HFFc6 (cell line): ENCODE data around the gene SAA2. TPM values are rescaled to one million over a fixed set of nuclear protein-coding genes. Genes with fewer than 3 reads are reported as not detected.
"Not testable (repeated sequence)": the region's sequence is repeated elsewhere in the genome, so short reads cannot be mapped to it uniquely, and the experiment has no call there.

Experiments
- DNase-seq: peaks from one replicate; pipeline ENCODE4 v3.0.0-alpha.2; 2018
- H3K27ac Mint-ChIP-seq: 2 replicates; pipeline ENCODE4 v1.8.0; 2020; ENCODE audit warnings: mild to moderate bottlenecking, mixed read lengths
- H3K27me3 Mint-ChIP-seq: 2 replicates; pipeline ENCODE4 v1.8.0; 2021; ENCODE audit warnings: mild to moderate bottlenecking, moderate library complexity, mixed read lengths; ENCODE audit not compliant: insufficient read depth
- H3K36me3 Mint-ChIP-seq: 2 replicates; pipeline ENCODE4 v1.8.0; 2021; ENCODE audit warnings: low read depth, mixed read lengths
- H3K4me1 Mint-ChIP-seq: 2 replicates; pipeline ENCODE4 v1.8.0; 2020; ENCODE audit warnings: low read depth, mixed read lengths
- H3K4me3 Mint-ChIP-seq: 2 replicates; pipeline ENCODE4 v1.8.0; 2020; ENCODE audit warnings: mild to moderate bottlenecking, moderate library complexity, mixed read lengths
- H3K9me3 Mint-ChIP-seq: 2 replicates; pipeline ENCODE4 v1.8.0; 2020; ENCODE audit warnings: mild to moderate bottlenecking, mixed read lengths
- CTCF ChIP-seq: fragments of 200-600 bp; sonication (generic); IDR thresholded peaks from 2 replicates; pipeline ENCODE4 v1.5.0; 2021; ENCODE audit warnings: antibody characterized with exemption, mild to moderate bottlenecking
- total RNA-seq, 6 experiments: library from RNA; stranded (reverse); fragmentation: NEBNext Ultra II Directional; extraction: Animal tissue kit (Norgen Biotek cat#: 25700); gene quantifications; 2 replicates in 1 of 6; 3 replicates in 5 of 6; pipeline ENCODE4 v1.2.3, GENCODE V29; 2021

Gene SAA2
- total RNA-seq, 6 experiments from 2014 or later = not detected

GRCh38 chr11:18265949-18266348 lies 17.5 kb upstream of the SAA2 start, which contains the start of gene SAA1:
SAA1 (plus strand) TSS chr11:18266264; CDS start chr11:18266888, 624 bp downstream.
- no peaks in the 10 kb centered on the region for H3K9me3 Mint-ChIP-seq
- H3K27me3 Mint-ChIP-seq = peaks cover 12% of the 10 kb centered on the region
- H3K4me3 Mint-ChIP-seq = no peak within 1 kb of the TSS
- H3K36me3 Mint-ChIP-seq = no peaks in the 10 kb centered on the region
- no peak for TF ChIP-seq CTCF
- 0 out of 2 replicates have a peak, but pooled peaks cover 4% of the 10 kb centered on the region for H3K4me1 Mint-ChIP-seq
- no peak for DNase-seq
- no peak within 1 kb of the TSS for H3K27ac Mint-ChIP-seq

GRCh38 chr11:18264677-18265555 lies 16.4 kb upstream of the SAA2 start:
- no peak overlapping the region for H3K4me3 Mint-ChIP-seq
- DNase-seq = no peak
- 0 out of 2 replicates have a peak, but pooled peaks cover 4% of the 10 kb centered on the region for H3K4me1 Mint-ChIP-seq
- peaks cover 12% of the 10 kb centered on the region for H3K27me3 Mint-ChIP-seq
- no peaks in the 10 kb centered on the region for H3K9me3 Mint-ChIP-seq
- H3K36me3 Mint-ChIP-seq = no peaks in the 10 kb centered on the region
- no peak overlapping the region for H3K27ac Mint-ChIP-seq
- TF ChIP-seq CTCF = no peak

- 0 out of 2 replicates have a peak, but pooled peaks cover 4% of the 10 kb centered on the region for H3K4me1 Mint-ChIP-seq
- no peaks in the 10 kb centered on the region for H3K9me3 Mint-ChIP-seq
- H3K36me3 Mint-ChIP-seq = no peaks in the 10 kb centered on the region
- DNase-seq = no peak
- peaks cover 8% of the 10 kb centered on the region for H3K27me3 Mint-ChIP-seq
- no peak for TF ChIP-seq CTCF
- H3K4me3 Mint-ChIP-seq = no peak overlapping the region
- no peak overlapping the region for H3K27ac Mint-ChIP-seq
Measured at GRCh38 chr11:18264035-18264434, 15.6 kb upstream of the SAA2 start.

- H3K36me3 Mint-ChIP-seq, H3K27me3 Mint-ChIP-seq, H3K27ac Mint-ChIP-seq, DNase-seq, H3K9me3 Mint-ChIP-seq, H3K4me1 Mint-ChIP-seq, H3K4me3 Mint-ChIP-seq: not testable (repeated sequence)
Measured at GRCh38 chr11:18262681-18263350, 14.3 kb upstream of the SAA2 start.

GRCh38 chr11:18261721-18262120 lies 13.3 kb upstream of the SAA2 start:
- Mint-ChIP-seq H3K4me1 (no peaks in the 10 kb centered on the region), H3K27ac (no peak overlapping the region), H3K9me3 (no peaks in the 10 kb centered on the region), H3K27me3 (peaks cover 11% of the 10 kb centered on the region), H3K4me3 (no peak overlapping the region), H3K36me3 (no peaks in the 10 kb centered on the region)
- DNase-seq = no peak
- TF ChIP-seq CTCF = no peak

- DNase-seq = no peak
- Mint-ChIP-seq H3K4me3 (no peak overlapping the region), H3K27ac (no peak overlapping the region), H3K27me3 (peaks cover 22% of the 10 kb centered on the region), H3K9me3 (no peaks in the 10 kb centered on the region), H3K36me3 (no peaks in the 10 kb centered on the region), H3K4me1 (no peaks in the 10 kb centered on the region)
- no peak for TF ChIP-seq CTCF
Measured at GRCh38 chr11:18259259-18259658, 10.8 kb upstream of the SAA2 start.
